Measurements from ENCODE around the gene C15orf62. TPM values are rescaled to one million over a fixed set of nuclear protein-coding genes. Genes with fewer than 3 reads are reported as not detected.

The C15orf62 gene
- total RNA-seq, 1 donor from 2014 or later, result 0.17 TPM

- Mint-ChIP-seq H3K27ac (ENCODE audit: unreplicated experiment) (no peak overlapping the region), H3K27me3 (ENCODE audit: unreplicated experiment) (peaks cover 1% of the 10 kb centered on the region), H3K36me3 (ENCODE audit: unreplicated experiment) (no peaks in the 10 kb centered on the region), H3K4me3 (ENCODE audit: unreplicated experiment) (no peak overlapping the region), H3K9me3 (ENCODE audit: unreplicated experiment) (no peaks in the 10 kb centered on the region), H3K4me1 (ENCODE audit: low read depth, unreplicated experiment) (peaks cover 12% of the 10 kb centered on the region)
- TF ChIP-seq, protein P1, sequence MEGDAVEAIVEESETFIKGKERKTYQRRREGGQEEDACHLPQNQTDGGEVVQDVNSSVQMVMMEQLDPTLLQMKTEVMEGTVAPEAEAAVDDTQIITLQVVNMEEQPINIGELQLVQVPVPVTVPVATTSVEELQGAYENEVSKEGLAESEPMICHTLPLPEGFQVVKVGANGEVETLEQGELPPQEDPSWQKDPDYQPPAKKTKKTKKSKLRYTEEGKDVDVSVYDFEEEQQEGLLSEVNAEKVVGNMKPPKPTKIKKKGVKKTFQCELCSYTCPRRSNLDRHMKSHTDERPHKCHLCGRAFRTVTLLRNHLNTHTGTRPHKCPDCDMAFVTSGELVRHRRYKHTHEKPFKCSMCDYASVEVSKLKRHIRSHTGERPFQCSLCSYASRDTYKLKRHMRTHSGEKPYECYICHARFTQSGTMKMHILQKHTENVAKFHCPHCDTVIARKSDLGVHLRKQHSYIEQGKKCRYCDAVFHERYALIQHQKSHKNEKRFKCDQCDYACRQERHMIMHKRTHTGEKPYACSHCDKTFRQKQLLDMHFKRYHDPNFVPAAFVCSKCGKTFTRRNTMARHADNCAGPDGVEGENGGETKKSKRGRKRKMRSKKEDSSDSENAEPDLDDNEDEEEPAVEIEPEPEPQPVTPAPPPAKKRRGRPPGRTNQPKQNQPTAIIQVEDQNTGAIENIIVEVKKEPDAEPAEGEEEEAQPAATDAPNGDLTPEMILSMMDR (IDR thresholded peaks at IDR 0.05; ENCODE audit: partially characterized antibody, unreplicated experiment), result no peak
- DNase-seq, result no peak
Observed at GRCh38 chr15:40775740-40776536, 6.2 kb downstream of the C15orf62 start.

DNA sequence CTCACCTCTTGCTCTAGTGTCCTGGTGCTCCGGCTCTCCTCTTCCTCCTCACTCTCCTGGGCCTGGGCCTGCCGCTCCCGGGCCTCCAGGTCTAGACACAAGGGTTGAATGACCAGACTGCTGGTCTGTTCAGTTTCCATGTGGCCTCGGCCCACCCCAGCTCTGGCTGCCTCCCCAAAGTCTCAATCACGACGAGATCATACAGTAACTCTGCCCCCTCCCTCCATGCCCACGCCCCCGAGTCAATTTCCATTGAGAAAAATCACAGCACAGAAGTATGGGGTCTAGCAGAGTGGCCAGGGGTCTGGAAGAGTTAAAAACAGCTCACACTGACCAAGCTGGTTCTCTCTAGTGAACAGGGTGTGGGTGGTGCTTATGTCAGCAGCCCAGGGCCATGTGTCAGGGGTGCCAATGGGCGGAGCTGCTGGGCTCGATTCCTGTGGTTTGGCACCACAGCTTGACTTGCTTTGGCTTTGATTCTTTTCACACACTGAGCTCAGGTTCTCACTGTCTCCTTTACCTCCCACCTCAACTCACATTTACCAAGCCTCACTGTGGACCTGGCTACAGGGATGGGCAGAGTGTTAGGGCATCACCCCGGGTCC is 6.9 kb downstream of the C15orf62 start:
- H3K4me1 Mint-ChIP-seq (ENCODE audit: low read depth, unreplicated experiment), result peaks cover 6% of the 10 kb centered on the region
- no peaks in the 10 kb centered on the region for H3K9me3 Mint-ChIP-seq (ENCODE audit: unreplicated experiment)
- no peaks in the 10 kb centered on the region for H3K36me3 Mint-ChIP-seq (ENCODE audit: unreplicated experiment)
- TF ChIP-seq, protein P1 (IDR thresholded peaks at IDR 0.05; ENCODE audit: partially characterized antibody, unreplicated experiment), result no peak
- no peak overlapping the region for H3K4me3 Mint-ChIP-seq (ENCODE audit: unreplicated experiment)
- no peak for DNase-seq
- H3K27ac Mint-ChIP-seq (ENCODE audit: unreplicated experiment), result no peak overlapping the region
- H3K27me3 Mint-ChIP-seq (ENCODE audit: unreplicated experiment), result peaks cover under 1% of the 10 kb centered on the region

GRCh38 chr15:40782609-40783227 is 12.9 kb downstream of the C15orf62 start:
- H3K36me3 Mint-ChIP-seq (ENCODE audit: unreplicated experiment), result no peaks in the 10 kb centered on the region
- H3K27me3 Mint-ChIP-seq (ENCODE audit: unreplicated experiment), result no peaks in the 10 kb centered on the region
- H3K27ac Mint-ChIP-seq (ENCODE audit: unreplicated experiment), result no peak overlapping the region
- peaks cover 2% of the 10 kb centered on the region for H3K9me3 Mint-ChIP-seq (ENCODE audit: unreplicated experiment)
- no peak overlapping the region for H3K4me3 Mint-ChIP-seq (ENCODE audit: unreplicated experiment)
- TF ChIP-seq, protein P1 (IDR thresholded peaks at IDR 0.05; ENCODE audit: partially characterized antibody, unreplicated experiment), result peak; percentile 61
- peak; percentile 81 for DNase-seq
- H3K4me1 Mint-ChIP-seq (ENCODE audit: low read depth, unreplicated experiment), result peaks cover 3% of the 10 kb centered on the region

GRCh38 chr15:40785164-40785563 is 15.4 kb downstream of the C15orf62 start:
- H3K4me1 Mint-ChIP-seq (ENCODE audit: low read depth, unreplicated experiment), result peaks cover 5% of the 10 kb centered on the region
- peaks cover 2% of the 10 kb centered on the region for H3K9me3 Mint-ChIP-seq (ENCODE audit: unreplicated experiment)
- TF ChIP-seq, protein P1 (IDR thresholded peaks at IDR 0.05; ENCODE audit: partially characterized antibody, unreplicated experiment), result no peak
- no peak overlapping the region for H3K4me3 Mint-ChIP-seq (ENCODE audit: unreplicated experiment)
- DNase-seq, result no peak
- peaks cover 2% of the 10 kb centered on the region for H3K27me3 Mint-ChIP-seq (ENCODE audit: unreplicated experiment)
- H3K27ac Mint-ChIP-seq (ENCODE audit: unreplicated experiment), result no peak overlapping the region
- no peaks in the 10 kb centered on the region for H3K36me3 Mint-ChIP-seq (ENCODE audit: unreplicated experiment)
